ENCODE data around the gene LTO1.

Gene LTO1

GRCh38 chr11:69718147-69718546, 43.0 kb upstream of the LTO1 start:
- H3K36me3 ChIP-seq (replicated peaks in 1 of 2; ENCODE audit: control insufficient read depth in 2 of 2, insufficient read depth in 2 of 2, low read length in 2 of 2): no peaks in the 10 kb centered on the region
- peak overlapping the region; percentile 58 for H2AFZ ChIP-seq (ENCODE audit: low read length)
- no peak overlapping the region for H4K91ac ChIP-seq (ENCODE audit: low read depth, low read length, poor library complexity)
- no peak overlapping the region for H3K4ac ChIP-seq (ENCODE audit: low read length)
- no peak overlapping the region for H2BK120ac ChIP-seq (ENCODE audit: low read depth, low read length)
- H2BK15ac ChIP-seq (ENCODE audit: low read length): no peak overlapping the region
- no peak overlapping the region for H2BK12ac ChIP-seq (ENCODE audit: low read length)
- no peak overlapping the region for H2BK5ac ChIP-seq (ENCODE audit: low read length)
- H3K4me3 ChIP-seq (ENCODE audit: low read length in 2 of 2): no peak overlapping the region
- no peak overlapping the region for H3K4me2 ChIP-seq (ENCODE audit: insufficient read depth, low read length, poor library complexity, severe bottlenecking)
- peak; percentile 80 for DNase-seq (ENCODE audit: low spot score)
- H3K79me1 ChIP-seq (ENCODE audit: low read depth, low read length): no peaks in the 10 kb centered on the region
- no CpG with 5 or more reads among the region's 13 CpGs for WGBS, 2 donors (ENCODE audit: extremely low coverage in 2 of 2, insufficient read length in 2 of 2, insufficient replicate concordance in 1 of 2)
- no peak overlapping the region for H4K8ac ChIP-seq (ENCODE audit: low read depth, low read length)
- peaks cover 0 to 10% of the 10 kb centered on the region in 2 donors for H3K4me1 ChIP-seq (ENCODE audit: control insufficient read depth in 2 of 2, insufficient read depth in 1 of 2, low read depth in 1 of 2, low read length in 2 of 2)
- no peaks in the 10 kb centered on the region for H3K9me3 ChIP-seq (replicated peaks in 1 of 2; ENCODE audit: control insufficient read depth in 2 of 2, insufficient read depth in 1 of 2, low read depth in 1 of 2, low read length in 2 of 2)
- H2AK5ac ChIP-seq (ENCODE audit: low read depth, low read length): no peak overlapping the region
- no peak overlapping the region for H3K14ac ChIP-seq (ENCODE audit: low read length)
- H3K27ac ChIP-seq (replicated peaks; ENCODE audit: low read length): no peak overlapping the region
- H3K23ac ChIP-seq (ENCODE audit: low read depth, low read length, poor library complexity): no peak overlapping the region
- peak overlapping the region; percentile 56 for H3K18ac ChIP-seq (ENCODE audit: low read length)
- H3K9ac ChIP-seq (ENCODE audit: low read depth, low read length, poor library complexity): no peak overlapping the region
- peaks cover 0 to 33% (median 7%) of the 10 kb centered on the region in 3 experiments for H3K27me3 ChIP-seq (ENCODE audit: control insufficient read depth in 3 of 3, insufficient read depth in 3 of 3, low read depth in 1 of 3, low read length in 3 of 3)

- Histone ChIP-seq H2AK5ac (ENCODE audit: low read depth, low read length) (peak overlapping the region; percentile 66), H3K14ac (ENCODE audit: low read length) (peak overlapping the region; percentile 84), H2BK120ac (ENCODE audit: low read depth, low read length) (no peak overlapping the region), H3K23ac (ENCODE audit: low read depth, low read length, poor library complexity) (peak overlapping the region; percentile 81), H3K18ac (ENCODE audit: low read length) (peak overlapping the region; percentile 20), H3K79me1 (ENCODE audit: low read depth, low read length) (no peaks in the 10 kb centered on the region), H3K4me1 (ENCODE audit: control insufficient read depth in 2 of 2, insufficient read depth in 1 of 2, low read depth in 1 of 2, low read length in 2 of 2) (peaks cover 0 to 12% of the 10 kb centered on the region in 2 donors), H3K4me3 (ENCODE audit: low read length in 2 of 2) (no peak overlapping the region), H2BK12ac (ENCODE audit: low read length) (peak overlapping the region; percentile 76), H3K4me2 (ENCODE audit: insufficient read depth, low read length, poor library complexity, severe bottlenecking) (no peak overlapping the region), H4K91ac (ENCODE audit: low read depth, low read length, poor library complexity) (no peak overlapping the region), H2BK15ac (ENCODE audit: low read length) (no peak overlapping the region), H3K36me3 (replicated peaks in 1 of 2; ENCODE audit: control insufficient read depth in 2 of 2, insufficient read depth in 2 of 2, low read length in 2 of 2) (no peaks in the 10 kb centered on the region), H2AFZ (ENCODE audit: low read length) (no peak overlapping the region), H3K4ac (ENCODE audit: low read length) (no peak overlapping the region), H3K9ac (ENCODE audit: low read depth, low read length, poor library complexity) (no peak overlapping the region), H3K27ac (replicated peaks; ENCODE audit: low read length) (no peak overlapping the region), H4K8ac (ENCODE audit: low read depth, low read length) (no peak overlapping the region), H3K27me3 (ENCODE audit: control insufficient read depth in 3 of 3, insufficient read depth in 3 of 3, low read depth in 1 of 3, low read length in 3 of 3) (peaks cover 0 to 26% (median 7%) of the 10 kb centered on the region in 3 experiments), H3K9me3 (replicated peaks in 1 of 2; ENCODE audit: control insufficient read depth in 2 of 2, insufficient read depth in 1 of 2, low read depth in 1 of 2, low read length in 2 of 2) (peaks cover 0 to 1% of the 10 kb centered on the region in 2 donors), H2BK5ac (ENCODE audit: low read length) (no peak overlapping the region)
- DNase-seq (ENCODE audit: low spot score): no peak
- WGBS, 2 donors (ENCODE audit: extremely low coverage in 2 of 2, insufficient read length in 2 of 2, insufficient replicate concordance in 1 of 2): no CpG with 5 or more reads among the region's 6 CpGs
Observed at GRCh38 chr11:69716891-69717747, 42.0 kb upstream of the LTO1 start.

GRCh38 chr11:69716099-69716498, 40.9 kb upstream of the LTO1 start:
- Histone ChIP-seq H3K4me2 (ENCODE audit: insufficient read depth, low read length, poor library complexity, severe bottlenecking) (no peak overlapping the region), H3K23ac (ENCODE audit: low read depth, low read length, poor library complexity) (no peak overlapping the region), H2BK120ac (ENCODE audit: low read depth, low read length) (no peak overlapping the region), H3K36me3 (replicated peaks in 1 of 2; ENCODE audit: control insufficient read depth in 2 of 2, insufficient read depth in 2 of 2, low read length in 2 of 2) (no peaks in the 10 kb centered on the region), H2AFZ (ENCODE audit: low read length) (no peak overlapping the region), H3K9me3 (replicated peaks in 1 of 2; ENCODE audit: control insufficient read depth in 2 of 2, insufficient read depth in 1 of 2, low read depth in 1 of 2, low read length in 2 of 2) (peaks cover 0 to 1% of the 10 kb centered on the region in 2 donors), H3K79me1 (ENCODE audit: low read depth, low read length) (no peaks in the 10 kb centered on the region), H2BK12ac (ENCODE audit: low read length) (no peak overlapping the region), H3K9ac (ENCODE audit: low read depth, low read length, poor library complexity) (no peak overlapping the region), H3K4ac (ENCODE audit: low read length) (no peak overlapping the region), H3K4me3 (ENCODE audit: low read length in 2 of 2) (no peak overlapping the region), H3K27ac (replicated peaks; ENCODE audit: low read length) (no peak overlapping the region), H2BK5ac (ENCODE audit: low read length) (no peak overlapping the region), H3K4me1 (ENCODE audit: control insufficient read depth in 2 of 2, insufficient read depth in 1 of 2, low read depth in 1 of 2, low read length in 2 of 2) (peaks cover 5 to 12% of the 10 kb centered on the region in 2 donors), H3K27me3 (ENCODE audit: control insufficient read depth in 3 of 3, insufficient read depth in 3 of 3, low read depth in 1 of 3, low read length in 3 of 3) (peaks cover 0 to 18% (median 7%) of the 10 kb centered on the region in 3 experiments), H3K14ac (ENCODE audit: low read length) (no peak overlapping the region), H2BK15ac (ENCODE audit: low read length) (no peak overlapping the region), H2AK5ac (ENCODE audit: low read depth, low read length) (no peak overlapping the region), H3K18ac (ENCODE audit: low read length) (no peak overlapping the region), H4K91ac (ENCODE audit: low read depth, low read length, poor library complexity) (no peak overlapping the region), H4K8ac (ENCODE audit: low read depth, low read length) (no peak overlapping the region)
- WGBS, 2 donors (ENCODE audit: extremely low coverage in 2 of 2, insufficient read length in 2 of 2, insufficient replicate concordance in 1 of 2): no CpG with 5 or more reads among the region's 11 CpGs
- DNase-seq (ENCODE audit: low spot score): no peak

- Histone ChIP-seq H2BK5ac (ENCODE audit: low read length) (no peak overlapping the region), H3K23ac (ENCODE audit: low read depth, low read length, poor library complexity) (no peak overlapping the region), H4K91ac (ENCODE audit: low read depth, low read length, poor library complexity) (no peak overlapping the region), H3K4me3 (ENCODE audit: low read length in 2 of 2) (no peak overlapping the region), H3K79me1 (ENCODE audit: low read depth, low read length) (no peaks in the 10 kb centered on the region), H2BK15ac (ENCODE audit: low read length) (no peak overlapping the region), H3K27ac (replicated peaks; ENCODE audit: low read length) (no peak overlapping the region), H4K8ac (ENCODE audit: low read depth, low read length) (no peak overlapping the region), H3K9ac (ENCODE audit: low read depth, low read length, poor library complexity) (no peak overlapping the region), H2BK12ac (ENCODE audit: low read length) (peak overlapping the region; percentile 73), H2AFZ (ENCODE audit: low read length) (no peak overlapping the region), H3K4me1 (ENCODE audit: control insufficient read depth in 2 of 2, insufficient read depth in 1 of 2, low read depth in 1 of 2, low read length in 2 of 2) (peaks cover 5 to 12% of the 10 kb centered on the region in 2 donors), H3K14ac (ENCODE audit: low read length) (peak overlapping the region; percentile 21), H2AK5ac (ENCODE audit: low read depth, low read length) (peak overlapping the region; percentile 90), H3K27me3 (ENCODE audit: control insufficient read depth in 3 of 3, insufficient read depth in 3 of 3, low read depth in 1 of 3, low read length in 3 of 3) (peaks cover 0 to 14% (median 7%) of the 10 kb centered on the region in 3 experiments), H3K4me2 (ENCODE audit: insufficient read depth, low read length, poor library complexity, severe bottlenecking) (no peak overlapping the region), H3K4ac (ENCODE audit: low read length) (no peak overlapping the region), H2BK120ac (ENCODE audit: low read depth, low read length) (no peak overlapping the region), H3K9me3 (replicated peaks in 1 of 2; ENCODE audit: control insufficient read depth in 2 of 2, insufficient read depth in 1 of 2, low read depth in 1 of 2, low read length in 2 of 2) (peaks cover 0 to 1% of the 10 kb centered on the region in 2 donors), H3K36me3 (replicated peaks in 1 of 2; ENCODE audit: control insufficient read depth in 2 of 2, insufficient read depth in 2 of 2, low read length in 2 of 2) (no peaks in the 10 kb centered on the region), H3K18ac (ENCODE audit: low read length) (peak overlapping the region; percentile 76)
- no peak for DNase-seq (ENCODE audit: low spot score)
- WGBS, 2 donors (ENCODE audit: extremely low coverage in 2 of 2, insufficient read length in 2 of 2, insufficient replicate concordance in 1 of 2): no CpG with 5 or more reads among the region's 19 CpGs
Observed at GRCh38 chr11:69715446-69715845, 40.3 kb upstream of the LTO1 start.

All from neuronal stem cell (in vitro differentiated cells).